Measurements from ENCODE around the gene CSMD2. TPM values are rescaled to one million over a fixed set of nuclear protein-coding genes. Genes with fewer than 3 reads are reported as not detected.

CSMD2 gene
- total and polyA plus RNA-seq, 8 donors, result 0.20 to 0.81 (median 0.47) TPM

DNA sequence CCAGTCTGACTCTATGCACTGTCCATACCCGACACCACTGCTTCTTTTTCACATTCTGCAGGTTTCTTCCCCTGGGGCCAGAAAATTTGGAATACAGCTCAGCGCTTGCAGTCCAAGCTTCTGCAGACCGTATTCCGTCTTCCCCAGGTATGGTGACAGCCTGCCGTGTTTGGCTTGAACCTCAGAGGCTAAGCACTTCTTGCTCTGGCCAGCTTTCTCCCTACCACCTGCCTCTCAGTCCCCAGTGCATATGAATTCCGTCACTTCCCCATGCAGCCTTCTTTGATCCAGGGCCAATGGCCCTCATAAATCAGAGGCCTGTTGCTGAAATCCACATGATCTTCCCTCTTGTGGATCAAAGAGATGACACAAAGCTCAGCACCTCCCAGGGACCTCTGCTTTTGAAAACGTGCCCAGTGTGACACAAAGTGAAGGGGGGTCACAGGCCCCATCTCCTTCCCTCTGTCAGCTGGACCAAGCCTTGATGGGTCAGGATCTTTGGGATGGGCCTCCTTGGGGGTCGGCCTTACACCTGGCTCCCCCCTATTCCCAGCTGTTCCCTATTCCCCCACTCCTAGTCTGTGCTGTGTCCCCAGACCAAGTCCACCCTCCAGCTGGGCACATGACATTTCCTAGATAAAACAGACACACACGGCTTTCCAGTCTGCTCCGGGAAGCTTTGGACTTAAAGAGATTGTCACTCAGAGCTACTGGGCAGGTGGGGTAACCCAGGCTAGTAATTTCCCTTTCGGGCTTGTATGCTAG is 234.5 kb downstream of the CSMD2 start:
- H3K36me3 ChIP-seq, result no peaks in the 10 kb centered on the region

DNA sequence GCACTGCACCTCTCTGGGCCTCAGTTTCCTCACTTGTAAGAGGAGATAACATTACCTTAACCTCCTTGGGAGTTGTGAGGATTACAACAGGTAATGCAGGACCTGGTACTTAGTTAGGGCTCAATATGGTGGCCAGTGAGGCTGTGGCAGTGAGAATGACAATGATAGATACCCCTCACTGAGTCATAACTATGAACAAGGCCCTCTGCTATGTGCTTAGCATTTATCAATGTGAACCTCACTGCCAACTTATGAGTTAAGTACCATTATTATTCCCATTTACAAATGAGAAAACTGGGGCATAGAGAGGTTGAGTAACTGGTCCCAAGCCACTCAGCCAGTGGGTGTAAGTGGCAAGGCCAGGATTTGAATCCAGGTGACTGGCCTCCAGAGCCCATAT is 236.8 kb downstream of the CSMD2 start:
- no peak for DNase-seq
- intact Hi-C loops (cut with DNase I), result no loop called here
- no peaks in the 10 kb centered on the region for H3K4me1 ChIP-seq
- no peak overlapping the region for H3K27ac ChIP-seq
- no peak overlapping the region for H3K4me3 ChIP-seq
- no peaks in the 10 kb centered on the region for H3K36me3 ChIP-seq
- peaks cover 0 to 2% of the 10 kb centered on the region in 2 donors for H3K9me3 ChIP-seq
- no peaks in the 10 kb centered on the region for H3K27me3 ChIP-seq
- TF ChIP-seq, protein P1, sequence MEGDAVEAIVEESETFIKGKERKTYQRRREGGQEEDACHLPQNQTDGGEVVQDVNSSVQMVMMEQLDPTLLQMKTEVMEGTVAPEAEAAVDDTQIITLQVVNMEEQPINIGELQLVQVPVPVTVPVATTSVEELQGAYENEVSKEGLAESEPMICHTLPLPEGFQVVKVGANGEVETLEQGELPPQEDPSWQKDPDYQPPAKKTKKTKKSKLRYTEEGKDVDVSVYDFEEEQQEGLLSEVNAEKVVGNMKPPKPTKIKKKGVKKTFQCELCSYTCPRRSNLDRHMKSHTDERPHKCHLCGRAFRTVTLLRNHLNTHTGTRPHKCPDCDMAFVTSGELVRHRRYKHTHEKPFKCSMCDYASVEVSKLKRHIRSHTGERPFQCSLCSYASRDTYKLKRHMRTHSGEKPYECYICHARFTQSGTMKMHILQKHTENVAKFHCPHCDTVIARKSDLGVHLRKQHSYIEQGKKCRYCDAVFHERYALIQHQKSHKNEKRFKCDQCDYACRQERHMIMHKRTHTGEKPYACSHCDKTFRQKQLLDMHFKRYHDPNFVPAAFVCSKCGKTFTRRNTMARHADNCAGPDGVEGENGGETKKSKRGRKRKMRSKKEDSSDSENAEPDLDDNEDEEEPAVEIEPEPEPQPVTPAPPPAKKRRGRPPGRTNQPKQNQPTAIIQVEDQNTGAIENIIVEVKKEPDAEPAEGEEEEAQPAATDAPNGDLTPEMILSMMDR (IDR thresholded peaks at IDR 0.05), result no peak
- no peak for ATAC-seq

More for the DNA sequence above, 234.5 kb downstream of the CSMD2 start:
- H3K4me1 ChIP-seq, result no peaks in the 10 kb centered on the region
- H3K27ac ChIP-seq, result no peak overlapping the region
- no peaks in the 10 kb centered on the region for H3K27me3 ChIP-seq
- DNase-seq, result no peak
- H3K4me3 ChIP-seq, result no peak overlapping the region
- TF ChIP-seq, protein P1 (IDR thresholded peaks at IDR 0.05), result no peak
- no peak for ATAC-seq
- peaks cover 0 to 2% of the 10 kb centered on the region in 2 donors for H3K9me3 ChIP-seq
- intact Hi-C loops (cut with DNase I), result no loop called here

DNA sequence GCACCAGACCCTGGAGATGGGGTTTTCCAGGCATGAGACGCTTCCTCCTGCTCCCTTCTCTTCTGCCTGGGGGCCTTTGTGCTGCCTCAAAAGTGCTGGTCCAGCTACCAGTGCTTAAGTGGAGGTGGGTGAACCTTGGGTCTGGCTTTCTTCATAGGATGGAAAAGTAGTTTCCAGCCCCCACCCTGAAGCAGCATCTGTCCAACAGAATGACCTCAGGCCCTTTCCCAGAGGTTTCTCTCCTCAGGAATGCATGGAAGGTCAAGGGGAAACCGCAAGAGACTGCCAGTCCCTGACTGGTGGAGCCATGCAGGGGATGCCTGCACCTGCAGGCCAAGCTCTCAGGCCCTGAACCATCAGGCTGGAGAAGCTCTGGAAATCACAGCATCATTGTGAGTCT is 237.3 kb downstream of the CSMD2 start:
- intact Hi-C loops (cut with DNase I), result no loop called here
- Histone ChIP-seq H3K27me3 (no peaks in the 10 kb centered on the region), H3K4me3 (no peak overlapping the region), H3K27ac (no peak overlapping the region), H3K9me3 (peaks cover 0 to 2% of the 10 kb centered on the region in 2 donors), H3K36me3 (no peaks in the 10 kb centered on the region), H3K4me1 (no peaks in the 10 kb centered on the region)
- ATAC-seq, result no peak
- TF ChIP-seq, protein P1 (IDR thresholded peaks at IDR 0.05), result no peak
- DNase-seq, result no peak

DNA sequence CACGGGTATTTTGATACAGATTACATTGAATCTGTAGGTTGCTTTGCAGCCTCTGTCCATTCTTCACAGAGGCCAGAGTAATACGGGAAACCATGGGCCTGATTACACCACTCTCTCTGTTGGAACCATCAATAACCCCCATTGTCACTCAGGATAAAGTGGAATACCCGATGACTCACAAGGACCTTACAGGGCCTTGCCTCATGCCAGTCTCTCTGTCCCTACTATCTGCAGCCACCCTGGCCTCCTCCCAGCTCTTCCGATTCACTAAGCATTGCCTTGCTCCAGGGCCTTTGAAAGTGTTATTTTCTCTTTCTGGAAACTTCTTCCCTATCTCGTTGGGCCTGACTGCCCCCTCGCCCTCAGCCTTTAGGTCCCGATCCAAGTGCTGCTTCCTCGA is 239.4 kb downstream of the CSMD2 start:
- intact Hi-C loops (cut with DNase I), result no loop called here
- H3K36me3 ChIP-seq, result no peaks in the 10 kb centered on the region
- DNase-seq (no peak), ATAC-seq (no peak)
- H3K9me3 ChIP-seq, result peaks cover 0 to 2% of the 10 kb centered on the region in 2 donors
- H3K4me1 ChIP-seq, result no peaks in the 10 kb centered on the region
- H3K27ac ChIP-seq, result no peak overlapping the region
- H3K27me3 ChIP-seq, result no peaks in the 10 kb centered on the region
- TF ChIP-seq, protein P1 (IDR thresholded peaks at IDR 0.05), result no peak
- H3K4me3 ChIP-seq, result no peak overlapping the region

DNA sequence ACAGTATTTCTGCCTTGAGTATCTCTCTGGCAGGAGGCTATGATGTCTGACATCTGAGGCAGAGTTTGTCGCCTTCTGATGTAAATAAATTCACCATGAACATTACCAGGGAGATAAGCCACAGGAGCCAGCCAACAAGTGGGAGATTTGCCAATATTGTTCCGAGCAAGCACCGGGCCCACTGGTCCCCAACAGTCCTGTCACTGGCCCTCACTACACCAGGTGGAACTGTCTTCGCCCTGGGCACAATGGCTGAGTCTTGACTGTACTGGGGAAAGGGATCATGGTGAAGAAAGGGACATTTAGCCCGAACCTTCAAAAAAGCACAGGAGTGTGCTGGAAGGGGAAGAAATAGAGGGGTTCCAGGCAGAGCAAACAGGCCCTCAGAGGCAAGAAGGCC is 243.7 kb downstream of the CSMD2 start:
- Histone ChIP-seq H3K9me3 (peaks cover 0 to 2% of the 10 kb centered on the region in 2 donors), H3K4me1 (no peaks in the 10 kb centered on the region), H3K27ac (no peak overlapping the region), H3K27me3 (no peaks in the 10 kb centered on the region), H3K36me3 (no peaks in the 10 kb centered on the region), H3K4me3 (no peak overlapping the region)
- intact Hi-C loops (cut with DNase I), result no loop called here
- TF ChIP-seq, protein P1 (IDR thresholded peaks at IDR 0.05), result no peak
- DNase-seq (no peak), ATAC-seq (no peak)
